ENCODE data around the gene HAO1. TPM values are rescaled to one million over a fixed set of nuclear protein-coding genes. Genes with fewer than 3 reads are reported as not detected.

The HAO1 gene
- total and polyA plus RNA-seq, 2 experiments from 2014 or later, result not detected

- Histone ChIP-seq H4K20me1 (ENCODE audit: insufficient read depth) (no peaks in the 10 kb centered on the region), H3K4me1 (ENCODE audit: insufficient read depth) (peaks cover 36% of the 10 kb centered on the region), H2AFZ (no peak overlapping the region), H3K79me2 (ENCODE audit: insufficient read depth) (no peaks in the 10 kb centered on the region), H3K27ac (no peak overlapping the region), H3K9me2 (ENCODE audit: insufficient read depth) (no peaks in the 10 kb centered on the region), H3K27me3 (replicated peaks; ENCODE audit: insufficient read depth) (no peaks in the 10 kb centered on the region), H3K4me2 (ENCODE audit: unreplicated experiment) (no peak overlapping the region), H3F3A (ENCODE audit: insufficient read depth) (peaks cover 19% of the 10 kb centered on the region), H3K9me3 (ENCODE audit: low read depth) (no peaks in the 10 kb centered on the region), H3K4me3 (no peak overlapping the region), H3K9ac (no peak overlapping the region), H3K36me3 (ENCODE audit: low read depth) (no peaks in the 10 kb centered on the region)
- in situ Hi-C loops (cut with MboI), result loop anchor here (25.0 kb wide), 1 partner anchor 1018 kb away; no protein-coding TSS in a partner anchor
- no peak for TF ChIP-seq EZH2 (IDR thresholded peaks at IDR 0.05; ENCODE audit: insufficient read depth, poor library complexity, severe bottlenecking)
- no peak for TF ChIP-seq EZH2phosphoT487 (IDR thresholded peaks at IDR 0.05; ENCODE audit: insufficient read depth, low read depth)
- 97 to 100% methylated on average over 1 of the region's 1 CpG for WGBS, 2 experiments (ENCODE audit: low coverage in 1 of 2, low lambda C conversion rate in 2 of 2, missing lambda C conversion rate in 2 of 2)
- DNase-seq, result peak; percentile 8
These were observed 84.7 kb downstream of the HAO1 start for GRCh38 chr20:7855545-7855944.

DNA sequence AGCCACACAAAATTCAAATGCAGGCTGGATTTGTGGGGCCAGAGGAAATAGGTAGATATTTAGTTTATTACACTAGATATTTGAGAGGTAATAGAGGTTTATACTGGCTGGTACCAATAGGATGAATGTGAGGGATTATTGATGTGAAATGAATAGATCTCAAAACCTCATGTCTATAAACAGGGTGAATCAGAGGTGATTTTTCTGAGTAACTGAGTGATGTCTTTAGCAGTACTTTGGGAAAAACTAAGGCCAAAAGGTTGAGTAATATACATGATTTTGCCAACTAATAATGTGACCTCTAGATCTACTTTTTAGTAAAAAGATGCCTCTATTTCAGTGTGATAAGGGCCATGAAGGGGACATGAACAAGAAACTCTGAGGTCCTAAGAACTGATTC, 86.8 kb downstream of the HAO1 start:
- peak; percentile 31 for DNase-seq
- no peaks in the 10 kb centered on the region for H4K20me1 ChIP-seq (ENCODE audit: insufficient read depth)
- H3K36me3 ChIP-seq (ENCODE audit: low read depth), result no peaks in the 10 kb centered on the region
- no peaks in the 10 kb centered on the region for H3K9me2 ChIP-seq (ENCODE audit: insufficient read depth)
- no peaks in the 10 kb centered on the region for H3K27me3 ChIP-seq (replicated peaks; ENCODE audit: insufficient read depth)
- H3K27ac ChIP-seq, result no peak overlapping the region
- no peak overlapping the region for H3K4me3 ChIP-seq
- in situ Hi-C loops (cut with MboI), result loop anchor here (25.0 kb wide), 1 partner anchor 1016 kb away; no protein-coding TSS in a partner anchor
- TF ChIP-seq EZH2 (IDR thresholded peaks at IDR 0.05; ENCODE audit: insufficient read depth, poor library complexity, severe bottlenecking) (no peak), EZH2phosphoT487 (IDR thresholded peaks at IDR 0.05; ENCODE audit: insufficient read depth, low read depth) (no peak)
- no peak overlapping the region for H3K9ac ChIP-seq
- no peak overlapping the region for H2AFZ ChIP-seq
- H3K79me2 ChIP-seq (ENCODE audit: insufficient read depth), result no peaks in the 10 kb centered on the region
- H3K9me3 ChIP-seq (ENCODE audit: low read depth), result no peaks in the 10 kb centered on the region
- H3K4me2 ChIP-seq (ENCODE audit: unreplicated experiment), result no peak overlapping the region
- H3F3A ChIP-seq (ENCODE audit: insufficient read depth), result peaks cover 19% of the 10 kb centered on the region
- H3K4me1 ChIP-seq (ENCODE audit: insufficient read depth), result peaks cover 31% of the 10 kb centered on the region

- no peak overlapping the region for H3K4me2 ChIP-seq (ENCODE audit: unreplicated experiment)
- in situ Hi-C loops (cut with MboI), result loop anchor here (25.0 kb wide), 1 partner anchor 1014 kb away; no protein-coding TSS in a partner anchor
- H2AFZ ChIP-seq, result no peak overlapping the region
- peaks cover 4% of the 10 kb centered on the region; the same call in 1 of the 2 replicates for H3F3A ChIP-seq (ENCODE audit: insufficient read depth)
- TF ChIP-seq EZH2 (IDR thresholded peaks at IDR 0.05; ENCODE audit: insufficient read depth, poor library complexity, severe bottlenecking), result no peak
- H3K36me3 ChIP-seq (ENCODE audit: low read depth), result no peaks in the 10 kb centered on the region
- H3K4me1 ChIP-seq (ENCODE audit: insufficient read depth), result peaks cover 15% of the 10 kb centered on the region
- no peaks in the 10 kb centered on the region for H3K27me3 ChIP-seq (replicated peaks; ENCODE audit: insufficient read depth)
- no peaks in the 10 kb centered on the region for H3K79me2 ChIP-seq (ENCODE audit: insufficient read depth)
- WGBS, 2 experiments (ENCODE audit: low coverage in 1 of 2, low lambda C conversion rate in 2 of 2, missing lambda C conversion rate in 2 of 2), result 31 to 32% methylated on average over 7 of the region's 7 CpGs
- no peaks in the 10 kb centered on the region for H3K9me3 ChIP-seq (ENCODE audit: low read depth)
- no peaks in the 10 kb centered on the region for H3K9me2 ChIP-seq (ENCODE audit: insufficient read depth)
- no peaks in the 10 kb centered on the region for H4K20me1 ChIP-seq (ENCODE audit: insufficient read depth)
- H3K27ac ChIP-seq, result no peak overlapping the region
- peak; percentile 68 for DNase-seq
- H3K9ac ChIP-seq, result no peak overlapping the region
- no peak overlapping the region for H3K4me3 ChIP-seq
These were observed 89.3 kb downstream of the HAO1 start for GRCh38 chr20:7850775-7851490.

- Histone ChIP-seq H2AFZ (no peak overlapping the region), H3K9me3 (ENCODE audit: low read depth) (no peaks in the 10 kb centered on the region), H3K4me2 (ENCODE audit: unreplicated experiment) (no peak overlapping the region), H3K4me3 (no peak overlapping the region), H3K79me2 (ENCODE audit: insufficient read depth) (no peaks in the 10 kb centered on the region), H3K9me2 (ENCODE audit: insufficient read depth) (no peaks in the 10 kb centered on the region), H3K36me3 (ENCODE audit: low read depth) (no peaks in the 10 kb centered on the region), H3K27me3 (replicated peaks; ENCODE audit: insufficient read depth) (no peaks in the 10 kb centered on the region), H4K20me1 (ENCODE audit: insufficient read depth) (no peaks in the 10 kb centered on the region), H3K27ac (no peak overlapping the region), H3F3A (ENCODE audit: insufficient read depth) (peaks cover 4% of the 10 kb centered on the region; the same call in 1 of the 2 replicates), H3K9ac (no peak overlapping the region), H3K4me1 (ENCODE audit: insufficient read depth) (peaks cover 15% of the 10 kb centered on the region)
- 94 to 100% methylated on average over 2 of the region's 2 CpGs for WGBS, 2 experiments (ENCODE audit: low coverage in 1 of 2, low lambda C conversion rate in 2 of 2, missing lambda C conversion rate in 2 of 2)
- TF ChIP-seq EZH2phosphoT487 (IDR thresholded peaks at IDR 0.05; ENCODE audit: insufficient read depth, low read depth), result no peak
- no peak for TF ChIP-seq EZH2 (IDR thresholded peaks at IDR 0.05; ENCODE audit: insufficient read depth, poor library complexity, severe bottlenecking)
- DNase-seq, result no peak
- in situ Hi-C loops (cut with MboI), result loop anchor here (25.0 kb wide), 1 partner anchor 1012 kb away; no protein-coding TSS in a partner anchor
These were observed 90.6 kb downstream of the HAO1 start for GRCh38 chr20:7849675-7850074.
